Superior temporal gyrus (tissue), 1 donor: Measurements from ENCODE around the gene UBE2E2.

ENCODE experiments used
- DNase-seq: peaks from one replicate; pipeline ENCODE4 v3.0.0-alpha.2; 2016; ENCODE audit errors: extremely low spot score

The UBE2E2 gene

DNA sequence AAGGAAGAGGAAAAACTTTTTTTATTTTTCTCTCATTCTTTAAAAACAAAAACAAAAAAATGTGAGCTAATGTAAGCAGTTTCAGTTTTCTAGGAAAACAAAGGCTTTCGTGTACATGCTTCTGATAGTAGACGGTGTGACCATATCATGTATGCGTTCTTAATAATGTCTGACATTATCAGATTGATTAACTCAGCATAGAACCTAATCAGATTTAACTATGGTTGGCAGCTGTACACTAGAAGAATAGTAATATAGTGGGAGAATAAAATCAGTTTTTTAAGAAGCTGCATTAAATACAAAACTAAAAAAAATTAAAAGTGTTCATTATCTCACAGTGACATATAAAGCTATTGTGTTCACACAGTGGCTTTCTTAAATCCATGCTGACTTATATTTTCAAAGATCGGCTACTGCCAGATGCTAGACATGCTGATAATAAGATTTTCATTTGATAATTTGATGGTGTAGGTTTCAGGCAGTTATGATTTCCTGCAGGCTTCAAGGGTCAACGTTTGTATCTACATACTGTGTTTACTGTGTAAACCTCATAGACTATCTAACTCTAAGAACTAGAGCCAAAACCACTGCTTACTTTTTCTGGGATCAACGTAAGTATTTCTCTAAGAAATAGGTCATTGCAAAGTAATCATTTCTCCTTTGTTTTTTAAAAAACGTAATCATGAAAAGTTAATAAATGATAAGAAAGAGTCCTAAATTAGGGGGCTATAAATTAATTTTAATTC is 74.0 kb downstream of the UBE2E2 start:
- DNase-seq: no peak

DNA sequence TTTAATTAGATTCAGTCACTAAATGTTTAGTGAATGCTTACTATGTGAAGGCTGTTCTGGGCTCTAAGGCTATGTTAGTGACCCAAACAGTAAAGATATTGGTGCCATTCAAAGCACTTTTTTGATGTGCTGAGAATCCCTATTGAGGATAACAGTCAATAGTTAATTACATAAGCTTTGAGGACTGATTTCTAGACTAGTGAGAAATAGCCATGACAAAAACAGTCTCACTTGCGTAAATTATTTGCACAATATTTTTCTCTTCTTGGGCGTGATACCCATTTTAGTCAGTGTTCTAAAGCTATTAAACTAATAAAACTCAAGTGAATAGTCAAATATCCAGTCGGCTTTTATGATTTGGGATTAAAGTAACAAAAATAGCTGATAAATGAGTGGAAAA is 74.6 kb downstream of the UBE2E2 start:
- DNase-seq: no peak

DNA sequence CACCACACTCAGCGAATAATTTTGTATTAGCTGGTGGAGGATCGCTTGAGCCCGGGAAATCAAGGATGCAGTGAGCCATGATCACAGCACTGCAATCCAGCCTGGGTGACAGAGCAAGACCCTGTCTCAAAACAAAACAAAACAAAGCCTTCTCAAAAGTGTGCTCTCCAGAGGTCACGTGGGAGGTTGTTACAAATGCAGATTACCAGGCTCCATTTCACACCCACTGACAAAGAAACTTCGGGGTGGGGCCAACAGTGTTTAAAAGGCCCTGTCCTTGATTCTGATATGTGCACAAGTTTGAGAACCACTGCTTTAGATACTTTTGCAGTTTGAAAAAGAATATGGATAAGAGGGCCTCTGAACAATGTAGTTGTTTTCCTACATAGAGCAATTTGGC is 80.5 kb downstream of the UBE2E2 start:
- DNase-seq: no peak

DNA sequence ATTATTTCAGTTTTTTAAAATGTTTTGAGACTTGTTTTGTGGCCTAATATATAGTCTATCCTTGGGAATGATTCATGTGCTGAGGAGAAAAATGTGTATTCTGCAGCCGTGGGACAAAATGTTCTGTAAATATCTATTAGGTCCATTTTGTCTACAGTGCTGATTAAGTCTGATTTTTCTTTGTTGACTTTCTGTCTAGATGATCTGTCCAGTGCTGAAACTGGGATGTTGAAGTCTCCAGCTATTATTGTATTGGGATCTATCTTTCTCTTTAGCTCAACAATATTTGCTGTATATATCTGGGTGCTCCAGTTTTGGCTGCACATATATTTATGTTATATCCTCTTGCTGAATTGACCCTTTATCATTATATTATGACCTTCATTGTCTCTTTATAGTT is 85.2 kb downstream of the UBE2E2 start:
- no peak for DNase-seq

DNA sequence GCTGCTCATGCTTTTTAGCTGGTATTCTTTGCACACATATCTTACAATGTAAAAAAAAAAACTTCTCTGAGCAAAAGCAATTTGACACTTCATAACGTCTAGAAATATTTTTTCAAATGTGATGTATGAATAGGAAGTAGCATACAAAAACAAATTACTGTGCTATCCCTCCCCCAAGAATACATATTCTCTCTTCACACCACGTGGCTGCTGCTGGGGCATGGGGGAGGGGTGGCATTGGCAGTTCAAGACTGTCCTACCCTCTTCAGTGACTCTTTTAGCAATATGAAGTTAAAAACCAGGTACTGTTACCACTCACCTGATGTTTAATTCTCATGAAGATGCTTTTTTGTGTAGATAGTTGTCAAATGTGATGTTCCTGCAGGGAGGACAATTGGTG is 85.6 kb downstream of the UBE2E2 start:
- DNase-seq: no peak

DNA sequence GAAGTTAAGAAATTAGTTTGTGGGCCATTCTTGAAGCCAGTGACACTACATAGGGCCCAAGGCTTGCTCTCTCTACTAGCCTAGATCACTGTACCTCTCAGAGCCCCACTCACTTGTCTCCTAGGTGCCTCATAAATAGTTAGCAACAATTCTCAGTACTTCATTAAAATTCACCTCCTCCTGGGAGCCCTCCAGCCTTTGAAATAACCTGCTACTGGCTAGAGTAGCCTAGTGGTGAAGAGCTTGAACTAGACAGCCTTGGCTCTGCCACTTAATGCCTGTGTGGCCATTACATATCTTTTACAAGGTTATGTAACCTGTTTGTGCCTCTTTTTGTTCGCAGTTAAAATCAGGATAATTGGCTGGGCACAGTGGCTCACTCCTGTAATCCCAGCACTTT is 89.3 kb downstream of the UBE2E2 start:
- DNase-seq: no peak

DNA sequence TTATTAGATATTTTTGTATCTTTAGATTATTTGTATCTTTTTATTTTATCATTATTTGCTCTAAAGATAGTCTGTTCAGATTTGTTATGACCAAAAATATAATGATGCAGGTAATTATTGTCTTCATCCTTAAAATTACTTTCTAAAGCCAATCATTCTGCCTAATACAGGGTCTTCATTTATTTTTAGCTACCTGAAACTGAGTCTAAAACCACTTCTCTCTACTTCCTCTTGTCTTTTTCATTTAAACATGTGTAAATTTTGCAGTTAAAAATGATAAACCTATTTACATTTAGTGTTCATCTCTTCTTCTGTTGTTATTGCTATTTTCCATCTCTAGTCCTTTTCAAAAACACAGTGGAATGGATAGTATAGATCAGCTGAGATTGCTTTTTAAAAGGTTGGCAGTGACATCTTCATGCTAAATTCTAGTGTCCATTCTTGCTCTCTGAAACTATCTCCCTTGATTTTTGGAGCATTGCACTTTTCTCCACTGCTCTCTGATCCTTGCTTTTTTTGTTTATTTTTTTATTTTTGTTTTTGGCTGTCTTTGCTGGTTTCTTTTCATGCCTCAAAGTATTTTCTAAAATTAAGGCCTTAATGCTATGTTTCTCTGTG is 91.8 kb downstream of the UBE2E2 start:
- DNase-seq: no peak

DNA sequence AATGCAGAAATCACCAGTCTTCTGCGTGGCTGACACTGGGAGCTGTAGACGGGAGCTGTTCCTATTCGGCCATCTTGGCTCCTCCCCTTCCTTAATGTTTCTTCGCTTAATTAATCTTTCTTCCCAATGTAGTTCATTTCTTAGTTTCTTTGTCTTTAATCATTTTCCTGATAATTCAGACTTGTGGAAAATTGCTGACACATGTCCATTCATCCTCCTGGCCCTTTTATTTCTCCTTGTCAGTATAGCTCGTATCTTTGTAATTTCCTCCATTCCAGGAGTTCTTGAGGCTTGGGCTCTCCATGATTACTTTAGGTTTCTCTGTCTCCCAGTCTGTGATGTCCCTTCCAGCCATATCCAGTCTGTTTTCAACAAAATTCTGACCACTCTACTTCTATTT is 98.7 kb downstream of the UBE2E2 start:
- no peak for DNase-seq

DNA sequence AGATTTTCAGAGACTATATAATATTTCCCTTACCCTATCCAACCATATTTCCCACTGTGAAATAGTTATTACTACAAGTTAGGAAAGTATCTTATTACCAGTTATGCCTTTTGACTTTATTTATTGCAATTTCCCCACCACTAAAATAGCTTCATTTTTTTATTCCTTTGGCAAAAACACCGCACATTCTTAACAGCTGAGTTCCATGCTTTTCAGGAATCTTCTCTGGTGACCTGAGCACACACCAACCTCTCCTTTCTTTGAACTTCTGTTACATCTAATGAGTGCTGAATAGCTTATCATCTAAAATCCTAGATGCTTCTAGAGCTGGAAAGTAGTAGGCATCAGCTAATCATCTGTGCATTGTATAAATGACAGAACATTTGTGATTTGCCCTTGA is 99.1 kb downstream of the UBE2E2 start:
- no peak for DNase-seq

DNA sequence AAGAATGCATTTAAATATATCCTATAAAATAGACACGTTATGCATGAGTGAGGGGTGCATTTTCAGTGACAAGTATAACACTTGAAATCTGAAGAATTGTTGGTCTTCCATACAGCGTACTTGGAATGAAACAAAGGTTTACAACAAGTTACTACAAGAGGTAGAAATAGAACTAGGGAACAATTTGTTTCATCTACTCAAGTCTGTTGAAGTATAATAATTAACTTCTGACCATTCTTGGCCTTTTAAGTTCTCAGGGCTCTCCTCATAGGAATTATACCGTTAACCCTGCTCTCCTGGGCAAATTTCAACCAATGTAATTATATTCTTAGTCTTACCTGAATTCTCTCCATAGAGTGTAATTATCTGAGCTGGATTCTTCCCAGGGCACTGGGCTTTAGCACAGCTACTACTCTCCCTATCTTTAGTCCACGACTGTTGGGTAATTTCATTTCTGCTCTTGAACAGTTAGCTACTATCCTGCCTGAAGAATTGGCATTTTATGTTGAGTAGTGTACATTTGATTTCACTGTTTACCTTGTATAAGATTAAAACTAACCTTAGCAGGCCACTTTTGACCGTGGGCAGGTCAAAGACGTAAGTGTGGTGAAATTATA is 100.6 kb downstream of the UBE2E2 start:
- DNase-seq: no peak

DNA sequence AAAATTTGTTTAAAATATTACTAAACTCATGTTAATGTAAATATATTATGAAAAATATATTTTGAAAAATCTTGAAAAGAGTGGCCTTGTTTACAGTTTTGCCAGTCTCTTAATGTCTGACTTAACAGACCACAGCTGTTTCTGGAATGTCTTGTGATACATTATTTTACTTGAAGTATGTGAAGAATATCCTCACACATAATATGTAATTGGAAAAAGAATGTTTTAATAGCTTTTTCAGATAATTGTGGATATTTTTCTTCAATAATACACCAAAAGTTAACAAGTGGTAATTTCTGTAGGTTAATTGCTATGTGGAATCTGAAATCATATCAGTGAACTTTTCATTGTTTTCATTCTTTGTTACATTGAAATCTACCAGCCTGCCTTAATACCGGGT is 101.3 kb downstream of the UBE2E2 start:
- no peak for DNase-seq

DNA sequence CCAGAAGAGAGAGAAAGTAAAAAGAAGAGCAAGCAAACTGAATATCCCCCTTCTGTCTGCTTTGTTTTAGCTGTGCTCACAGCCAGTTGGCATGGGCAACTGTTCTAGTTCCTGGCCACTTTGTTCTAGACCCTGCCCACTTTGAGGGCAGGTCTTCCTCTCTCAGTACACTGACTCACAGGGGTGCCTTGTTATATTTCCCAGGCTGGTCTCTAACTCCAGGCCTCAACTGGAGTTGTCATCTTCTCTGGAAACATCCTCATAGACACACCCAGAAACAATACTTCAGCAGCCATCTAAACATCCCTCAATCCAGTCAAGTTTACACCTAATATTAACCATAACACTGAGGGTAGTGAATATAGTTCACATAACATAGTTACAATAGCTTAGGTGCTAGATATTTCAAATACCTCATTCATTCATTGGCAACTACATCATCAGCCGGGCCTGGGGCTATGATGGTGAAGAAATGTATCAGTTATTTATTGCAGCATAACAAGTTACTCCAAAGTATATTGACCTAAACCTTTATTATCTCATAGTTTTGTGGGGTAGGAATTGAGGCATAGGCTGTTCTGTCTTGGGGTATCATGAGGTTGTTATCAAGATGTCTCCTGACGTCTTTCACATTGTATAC is 106.0 kb downstream of the UBE2E2 start:
- DNase-seq: no peak

DNA sequence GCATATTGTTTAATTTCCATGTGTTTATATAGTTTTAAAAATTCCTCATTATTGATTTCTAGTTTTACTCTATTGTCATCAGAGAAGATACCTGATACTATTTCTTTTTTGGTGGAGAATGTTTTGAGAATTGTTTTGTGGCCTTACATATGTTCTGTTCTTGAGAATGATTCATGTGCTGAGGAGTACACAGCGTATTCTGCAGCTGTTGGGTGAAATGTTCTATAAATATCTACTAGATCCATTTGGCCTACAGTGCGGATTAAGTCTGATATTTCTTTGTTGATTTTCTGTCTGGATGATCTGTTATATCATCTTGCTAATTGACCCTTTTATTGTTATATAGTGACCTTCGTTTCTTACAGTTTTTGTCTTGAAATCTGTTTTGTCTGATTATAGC is 109.7 kb downstream of the UBE2E2 start:
- peak; percentile 63 for DNase-seq

DNA sequence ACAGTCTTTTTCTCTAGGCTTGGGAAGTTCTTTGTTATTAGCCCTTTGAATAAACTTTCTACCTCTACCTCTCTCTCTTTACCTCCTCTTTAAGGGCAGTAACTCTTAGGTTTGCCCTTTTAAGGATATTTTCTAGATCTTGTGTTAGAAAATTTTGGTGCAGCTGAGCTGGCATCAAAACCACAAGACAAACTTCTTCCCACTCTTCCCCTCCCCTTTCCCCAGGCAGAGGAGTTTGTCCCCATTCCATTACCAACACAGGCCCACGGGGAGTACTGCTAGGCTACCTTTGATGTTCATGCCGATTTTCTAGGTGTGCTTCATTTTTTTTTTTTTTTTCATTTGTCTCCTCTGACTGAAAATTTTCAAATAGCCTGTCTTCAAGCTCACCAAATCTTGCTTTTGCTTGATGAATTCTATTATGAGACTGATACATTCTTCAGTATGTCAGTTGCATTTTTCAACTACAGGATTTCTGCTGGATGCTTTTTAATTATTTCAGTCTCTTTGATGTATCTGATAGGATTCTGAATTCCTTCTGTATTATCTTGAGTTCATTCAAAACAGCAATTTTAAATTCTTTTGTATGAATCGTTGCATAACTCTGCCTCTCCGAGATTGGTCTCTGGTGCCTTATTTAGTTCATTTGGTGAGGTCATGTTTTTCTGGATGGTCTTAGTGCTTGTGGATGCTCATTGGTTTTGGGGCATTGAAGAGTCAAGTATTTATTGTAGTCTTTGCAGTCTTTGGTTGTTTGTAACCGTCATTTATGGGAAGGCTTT is 112.0 kb downstream of the UBE2E2 start:
- DNase-seq: no peak

DNA sequence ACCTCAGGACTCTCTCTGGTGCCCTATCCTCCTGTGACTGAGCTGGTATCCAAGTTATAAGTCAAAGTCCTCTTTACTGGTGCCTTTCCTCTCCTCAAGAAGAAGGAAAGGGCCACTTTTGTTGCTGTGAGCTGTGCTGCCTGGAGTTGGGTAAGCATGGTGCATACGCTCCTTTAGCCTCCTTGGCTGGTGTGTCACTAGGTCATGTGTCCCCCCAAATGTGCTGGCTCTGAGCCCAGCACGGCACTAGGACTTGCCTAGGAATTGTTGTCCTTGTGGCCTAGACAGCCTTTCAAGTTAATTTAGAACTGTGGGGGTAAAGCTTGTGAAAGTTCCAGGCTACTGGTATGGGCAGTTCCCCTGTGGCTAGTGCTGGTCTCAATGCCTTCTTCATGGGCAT is 113.8 kb downstream of the UBE2E2 start:
- no peak for DNase-seq

DNA sequence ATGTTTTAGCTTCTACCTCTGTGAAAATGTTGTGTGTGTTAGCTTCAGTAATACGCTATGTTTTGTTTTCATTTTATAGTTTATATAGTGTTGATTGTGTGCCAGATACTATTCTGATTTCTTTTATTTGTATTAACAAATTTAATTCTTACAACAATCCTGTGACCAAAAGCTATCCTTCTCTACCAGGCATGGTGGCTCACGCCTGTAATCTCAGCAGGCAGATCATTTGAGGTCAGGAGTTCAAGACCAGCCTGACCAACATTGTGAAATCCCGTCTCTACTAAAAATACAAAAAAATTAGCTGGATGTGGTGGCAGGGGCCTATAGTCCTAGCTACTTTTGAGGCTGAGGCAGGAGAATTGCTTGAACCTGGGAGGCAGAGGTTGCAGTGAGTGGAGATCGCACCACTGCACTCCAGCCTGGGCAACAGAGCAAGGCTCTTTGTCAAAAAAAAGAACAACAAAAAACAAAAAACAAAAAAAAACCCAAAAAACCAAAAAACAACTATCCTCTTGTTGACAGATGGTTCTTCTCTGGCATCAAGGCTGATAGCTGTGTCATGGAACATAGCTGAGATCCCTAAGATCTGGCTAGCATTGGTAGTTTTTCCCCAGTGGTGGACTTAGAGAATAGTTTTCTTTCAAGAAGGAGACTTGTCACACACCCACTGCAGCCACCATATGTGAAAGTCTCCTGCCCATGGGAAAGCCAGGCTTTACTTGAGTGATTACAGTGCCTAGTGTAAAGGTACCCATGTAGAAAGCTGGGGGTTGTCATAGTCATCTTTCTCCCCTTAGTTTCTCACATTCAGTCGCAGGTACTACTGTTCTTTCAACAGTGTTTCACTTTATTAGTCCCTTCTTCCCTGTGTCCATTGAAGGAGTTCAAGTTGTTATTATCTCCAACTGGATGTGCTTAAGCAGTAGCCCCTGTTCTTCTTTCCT is 116.5 kb downstream of the UBE2E2 start:
- no peak for DNase-seq

DNA sequence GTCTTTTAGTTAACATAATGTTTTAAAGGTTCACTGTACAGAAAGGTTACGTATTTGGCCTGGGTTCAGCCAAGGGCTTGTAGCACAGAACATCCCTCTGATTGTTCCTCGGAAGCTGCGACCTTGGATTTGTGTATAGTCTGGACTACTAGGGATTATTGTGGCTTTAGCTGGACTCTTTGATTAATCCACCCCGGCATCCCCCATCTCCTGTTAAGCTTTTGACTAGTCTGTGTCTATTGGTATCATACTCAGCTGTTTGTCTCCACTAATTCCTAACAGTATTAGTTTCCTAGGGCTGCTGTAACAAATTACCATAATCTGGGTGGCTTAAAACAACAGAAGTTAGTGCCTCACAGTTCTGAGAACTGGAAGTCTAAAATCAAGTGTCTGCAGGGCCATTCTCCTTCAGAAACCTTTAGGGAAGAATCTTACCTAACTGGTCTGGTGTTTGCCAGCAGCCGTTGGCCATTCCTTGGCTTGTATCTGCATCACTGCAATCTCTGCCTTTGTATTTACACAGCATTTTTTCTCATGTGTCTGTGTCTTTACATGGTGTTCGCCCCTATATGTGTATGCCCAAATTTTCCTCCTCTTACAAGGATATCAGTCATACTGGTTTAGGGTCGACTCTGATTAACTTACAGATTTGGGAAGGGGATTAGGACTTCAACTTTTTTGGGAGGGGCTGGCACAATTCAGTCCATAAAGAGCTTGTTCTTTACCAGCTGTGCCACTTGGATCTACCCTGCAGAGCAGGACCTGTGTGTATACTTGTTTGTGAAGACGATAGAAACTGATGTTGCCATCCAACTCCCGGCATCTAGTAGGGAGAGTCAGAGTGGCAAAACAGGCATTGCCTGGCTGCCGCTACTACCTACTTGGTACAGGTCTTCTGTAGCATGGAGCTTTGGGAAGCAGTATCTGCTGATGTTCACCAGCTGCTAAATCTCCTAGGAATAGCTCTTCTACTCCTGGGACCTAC is 117.8 kb downstream of the UBE2E2 start:
- DNase-seq: no peak

DNA sequence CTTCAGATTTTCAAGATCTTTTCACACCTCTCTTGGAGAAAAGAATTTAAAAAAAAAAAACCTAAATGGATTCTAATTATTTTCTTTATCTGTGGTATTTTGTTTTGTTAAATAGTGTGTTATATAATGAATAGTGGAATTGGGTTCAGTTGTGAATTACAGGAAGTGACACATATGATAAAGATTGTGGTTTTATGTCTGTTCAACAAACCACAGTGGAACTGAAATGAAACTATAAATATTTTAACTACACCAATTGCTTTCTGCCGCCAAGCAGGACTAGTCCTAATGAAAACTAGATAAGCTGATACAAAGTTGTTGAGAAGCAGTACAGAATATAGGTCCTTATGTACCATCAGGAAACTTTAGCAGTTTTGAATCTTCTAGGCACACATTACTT is 121.6 kb downstream of the UBE2E2 start:
- no peak for DNase-seq

DNA sequence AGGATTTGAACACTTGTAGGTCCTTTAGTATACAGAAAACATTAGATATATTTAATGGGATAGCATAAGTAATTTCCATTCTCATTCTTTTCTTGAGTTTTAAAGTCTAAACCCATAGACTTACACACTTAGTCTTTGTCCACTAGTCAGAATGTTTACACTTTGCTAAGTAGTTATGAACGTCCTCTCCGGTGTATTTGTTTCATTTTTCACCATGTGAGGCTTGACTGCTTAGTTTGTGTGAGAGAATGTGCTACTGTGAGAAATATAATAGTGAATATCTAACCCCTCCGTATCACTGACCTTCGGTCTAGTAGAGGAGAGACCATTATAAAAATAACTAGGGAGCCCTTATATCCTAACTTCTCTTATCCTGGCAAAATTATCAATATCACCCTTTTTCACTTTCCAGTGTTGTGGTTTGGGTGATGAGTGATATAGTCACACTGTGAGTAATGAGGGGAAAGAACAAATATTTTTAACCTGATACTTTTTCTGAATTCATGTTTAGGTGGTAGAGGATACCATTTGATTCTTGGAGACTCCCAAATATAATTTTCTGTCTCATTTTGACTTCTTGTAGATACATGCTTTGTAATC is 122.4 kb downstream of the UBE2E2 start:
- DNase-seq: no peak
